Cardiac muscle cell (in vitro differentiated cells and primary cell): ENCODE results near the gene LMOD1. TPM values are rescaled to one million over a fixed set of nuclear protein-coding genes. Genes with fewer than 3 reads are reported as not detected.
A peak's percentile ranks its signal among the peaks of the same experiment; 100 is the strongest.

Source experiments
- DNase-seq, 2 donors: peaks; one replicate each; pipeline versions ENCODE4 v3.0.0 to v3.0.0-alpha.2; 2010 to 2017; ENCODE audit warnings: low read depth in 1 of 2, low spot score in 1 of 2
- H3K27ac ChIP-seq: fragments of 200-600 bp; sonication (generic); 2 replicates; pipeline ENCODE4 v1.5.1; 2016
- H3K27me3 ChIP-seq: fragments of 200-600 bp; sonication (generic); 2 replicates; pipeline ENCODE4 v1.6.0; 2016; ENCODE audit warnings: control low read depth
- H3K36me3 ChIP-seq: fragments of 200-600 bp; sonication (generic); 2 replicates; pipeline ENCODE4 v1.5.1; 2016; ENCODE audit warnings: control low read depth
- H3K4me1 ChIP-seq: fragments of 200-600 bp; sonication (generic); 2 replicates; pipeline ENCODE4 v1.8.1; 2017; ENCODE audit warnings: low read depth, mild to moderate bottlenecking, mixed run types
- H3K4me3 ChIP-seq: fragments of 200-600 bp; sonication (generic); 2 replicates; pipeline ENCODE4 v1.5.1; 2016; ENCODE audit warnings: mild to moderate bottlenecking
- H3K9me3 ChIP-seq: fragments of 200-600 bp; sonication (generic); 2 replicates; pipeline ENCODE4 v1.5.1; 2017; ENCODE audit warnings: low read depth, mild to moderate bottlenecking, control low read depth
- CTCF ChIP-seq: IDR thresholded peaks from 2 replicates; pipeline ENCODE4 v1.5.1; 2012; ENCODE audit warnings: low read depth, mild to moderate bottlenecking, low read length
- polyA plus RNA-seq: library from polyadenylated mRNA; unstranded; fragments of >200 nt; fragmentation: Nextera tagmentation; extraction: Ambion mirVana; gene quantifications from 2 replicates; pipeline ENCODE4 v1.2.1, GENCODE V29; 2016
- total RNA-seq: library from RNA; depleted of rRNA; stranded (reverse); fragments of >200 nt; gene quantifications from 2 replicates; pipeline ENCODE4 v1.2.3, GENCODE V29; 2016

Gene LMOD1
- total and polyA plus RNA-seq, 2 experiments from 2014 or later: 27.4 to 75.6 TPM

- Histone ChIP-seq H3K4me1 (peaks cover 49% of the 10 kb centered on the region), H3K36me3 (no peaks in the 10 kb centered on the region), H3K9me3 (no peaks in the 10 kb centered on the region), H3K4me3 (no peak overlapping the region), H3K27ac (peak overlapping the region; percentile 14), H3K27me3 (no peaks in the 10 kb centered on the region)
- no peak for TF ChIP-seq CTCF
- DNase-seq: peak in 1 of 2 donors; percentile 63
Measured at GRCh38 chr1:201912832-201913231, 33.5 kb downstream of the LMOD1 start.

GRCh38 chr1:201911826-201912571, 34.3 kb downstream of the LMOD1 start:
- Histone ChIP-seq H3K4me3 (no peak overlapping the region), H3K27ac (peak overlapping the region; percentile 54), H3K27me3 (no peaks in the 10 kb centered on the region), H3K4me1 (peaks cover 50% of the 10 kb centered on the region), H3K36me3 (no peaks in the 10 kb centered on the region), H3K9me3 (no peaks in the 10 kb centered on the region)
- DNase-seq: no peak
- no peak for TF ChIP-seq CTCF

GRCh38 chr1:201907621-201908020, 38.7 kb downstream of the LMOD1 start:
- H3K4me3 ChIP-seq: no peak overlapping the region
- DNase-seq: peak in 1 of 2 donors; percentile 68
- H3K4me1 ChIP-seq: peaks cover 67% of the 10 kb centered on the region
- H3K27me3 ChIP-seq: no peaks in the 10 kb centered on the region
- no peaks in the 10 kb centered on the region for H3K36me3 ChIP-seq
- no peaks in the 10 kb centered on the region for H3K9me3 ChIP-seq
- TF ChIP-seq CTCF: no peak
- H3K27ac ChIP-seq: peak overlapping the region; percentile 99

GRCh38 chr1:201906336-201906735, 40.0 kb downstream of the LMOD1 start:
- no peak for DNase-seq
- peaks cover 67% of the 10 kb centered on the region for H3K4me1 ChIP-seq
- peak overlapping the region; percentile 99 for H3K27ac ChIP-seq
- no peak overlapping the region for H3K4me3 ChIP-seq
- H3K36me3 ChIP-seq: no peaks in the 10 kb centered on the region
- no peak for TF ChIP-seq CTCF
- no peaks in the 10 kb centered on the region for H3K9me3 ChIP-seq
- H3K27me3 ChIP-seq: no peaks in the 10 kb centered on the region

- Histone ChIP-seq H3K36me3 (no peaks in the 10 kb centered on the region), H3K27ac (peak overlapping the region; percentile 99), H3K9me3 (no peaks in the 10 kb centered on the region), H3K4me1 (peaks cover 67% of the 10 kb centered on the region), H3K4me3 (no peak overlapping the region), H3K27me3 (no peaks in the 10 kb centered on the region)
- TF ChIP-seq CTCF: no peak
- DNase-seq: no peak
Measured at GRCh38 chr1:201905234-201905890, 41.0 kb downstream of the LMOD1 start.
